GM23338 (cell line): ENCODE results near the gene TMPRSS2. TPM values are rescaled to one million over a fixed set of nuclear protein-coding genes. Genes with fewer than 3 reads are reported as not detected.

Experiments
- ATAC-seq: fragments of 200-7000 bp; cut with Tn5 transposase; 3 replicates; pipeline ENCODE4 v1.9.1; 2020
- DNase-seq: peaks from one replicate; pipeline ENCODE4 v3.0.0-alpha.2; 2015; ENCODE audit warnings: low spot score
- H2AFZ ChIP-seq: fragments of 200-600 bp; sonication (generic); 2 replicates; pipeline ENCODE4 v1.8.0; 2016; ENCODE audit warnings: antibody characterized with exemption, mild to moderate bottlenecking, moderate library complexity
- H3F3A ChIP-seq: fragments of 200-600 bp; sonication (generic); replicated peaks from 2 replicates; pipeline ENCODE4 v1.8.0; 2017; ENCODE audit warnings: antibody characterized with exemption, mixed run types, low read depth
- H3K27ac ChIP-seq: fragments of 200-600 bp; sonication (generic); 2 replicates; pipeline ENCODE4 v1.6.1; 2016; ENCODE audit warnings: low read depth
- H3K27me3 ChIP-seq: fragments of 200-600 bp; sonication (generic); 2 replicates; pipeline ENCODE4 v1.8.0; 2016; ENCODE audit warnings: mild to moderate bottlenecking, mixed run types, moderate library complexity; ENCODE audit not compliant: insufficient read depth
- H3K36me3 ChIP-seq: fragments of 200-600 bp; sonication (generic); 2 replicates; pipeline ENCODE4 v1.8.0; 2016; ENCODE audit warnings: mild to moderate bottlenecking; ENCODE audit not compliant: insufficient read depth
- H3K4me1 ChIP-seq: fragments of 200-600 bp; sonication (generic); 2 replicates; pipeline ENCODE4 v1.8.0; 2016; ENCODE audit warnings: mild to moderate bottlenecking, moderate library complexity; ENCODE audit not compliant: insufficient read depth
- H3K4me2 ChIP-seq: fragments of 200-600 bp; sonication (generic); 2 replicates; pipeline ENCODE4 v1.7.1; 2017; ENCODE audit warnings: mixed run types
- H3K4me3 ChIP-seq: fragments of 200-600 bp; sonication (generic); 2 replicates; pipeline ENCODE4 v1.6.1; 2016; ENCODE audit warnings: mixed run types
- H3K79me2 ChIP-seq: fragments of 200-600 bp; sonication (generic); replicated peaks from 2 replicates; pipeline ENCODE4 v1.8.0; 2017; ENCODE audit warnings: mild to moderate bottlenecking; ENCODE audit not compliant: insufficient read depth
- H3K9me2 ChIP-seq: fragments of 200-600 bp; sonication (generic); 2 replicates; pipeline ENCODE4 v1.8.0; 2017; ENCODE audit not compliant: insufficient read depth
- H4K20me1 ChIP-seq: fragments of 200-600 bp; sonication (generic); replicated peaks from 2 replicates; pipeline ENCODE4 v1.8.0; 2017; ENCODE audit warnings: mild to moderate bottlenecking; ENCODE audit not compliant: insufficient read depth
- H3K27ac Mint-ChIP-seq: 2 replicates; pipeline ENCODE4 v1.8.0; 2020; ENCODE audit warnings: inconsistent platforms, mild to moderate bottlenecking, moderate library complexity, mixed read lengths
- H3K27me3 Mint-ChIP-seq: 3 replicates; pipeline ENCODE4 v1.8.0; 2022; ENCODE audit warnings: low read depth, mild to moderate bottlenecking, moderate library complexity, mixed read lengths, inconsistent platforms; ENCODE audit not compliant: insufficient read depth, poor library complexity
- H3K36me3 Mint-ChIP-seq: 3 replicates; pipeline ENCODE4 v1.8.0; 2021; ENCODE audit warnings: low read depth, mild to moderate bottlenecking, inconsistent platforms, moderate library complexity, mixed read lengths
- H3K4me1 Mint-ChIP-seq: 3 replicates; pipeline ENCODE4 v1.8.0; 2020; ENCODE audit warnings: mild to moderate bottlenecking, inconsistent platforms, mixed read lengths
- H3K4me3 Mint-ChIP-seq: 3 replicates; pipeline ENCODE4 v1.8.0; 2021; ENCODE audit warnings: moderate library complexity, mild to moderate bottlenecking, inconsistent platforms, mixed read lengths
- H3K9me3 Mint-ChIP-seq: 3 replicates; pipeline ENCODE4 v1.8.0; 2020; ENCODE audit warnings: moderate library complexity, mild to moderate bottlenecking, inconsistent platforms, mixed read lengths
- CREB1 ChIP-seq: fragments of 250-450 bp; sonication (Bioruptor Pico); IDR thresholded peaks from 2 replicates; pipeline ENCODE4 v1.5.0; 2020; ENCODE audit warnings: low read depth, mild to moderate bottlenecking, moderate library complexity
- CTCF ChIP-seq, 2 experiments: fragments of 200-600 bp in 1 of 2; sonication (generic) in 1 of 2; conservative IDR thresholded peaks; 2 replicates each; pipeline versions ENCODE4 v1.5.1 to v1.6.1; 2016 to 2017; ENCODE audit warnings: antibody characterized with exemption in 2 of 2, low read depth in 2 of 2, mild to moderate bottlenecking in 2 of 2, moderate library complexity in 1 of 2
- ETS1 ChIP-seq: IDR thresholded peaks from 2 replicates; pipeline ENCODE4 v1.6.1; 2016; ENCODE audit warnings: antibody characterized with exemption
- EZH2 ChIP-seq: fragments of 200-600 bp; sonication (generic); IDR thresholded peaks from one replicate; pipeline ENCODE4 v1.8.0; 2017; ENCODE audit warnings: antibody characterized with exemption, mild to moderate bottlenecking, low read depth; ENCODE audit not compliant: unreplicated experiment
- EZH2phosphoT487 ChIP-seq: fragments of 200-600 bp; sonication (generic); IDR thresholded peaks from one replicate; pipeline ENCODE4 v1.8.1; 2018; ENCODE audit warnings: antibody characterized with exemption; ENCODE audit not compliant: unreplicated experiment
- polyA plus RNA-seq: library from polyadenylated mRNA; unstranded; fragments of >200 nt; fragmentation: Nextera tagmentation; extraction: Ambion mirVana; gene quantifications from 2 replicates; pipeline ENCODE4 v1.2.1, GENCODE V29; 2016
- total RNA-seq: library from RNA; depleted of rRNA; stranded (reverse); fragments of >200 nt; shearing (Covaris generic); gene quantifications from 2 replicates; pipeline ENCODE4 v1.2.3, GENCODE V29; 2014
- TF ChIP-seq, protein P1 (sequence below): IDR thresholded peaks from one replicate; pipeline ENCODE4 v1.6.1; 2018; ENCODE audit warnings: antibody characterized with exemption; ENCODE audit not compliant: unreplicated experiment
- TF ChIP-seq, protein P2 (sequence below): fragments of 250-450 bp; sonication (Bioruptor Pico); IDR thresholded peaks from 2 replicates; pipeline ENCODE4 v1.5.0; 2020; ENCODE audit warnings: mild to moderate bottlenecking, moderate library complexity

TMPRSS2 gene
- total and polyA plus RNA-seq, 2 experiments from 2014 or later: 2.3 to 4.9 TPM

- H3K27me3 ChIP-seq: no peaks in the 10 kb centered on the region
- H3K27ac Mint-ChIP-seq: no peak overlapping the region
- H3K27me3 Mint-ChIP-seq: peaks cover 3% of the 10 kb centered on the region
- H3K4me2 ChIP-seq: no peak overlapping the region
- DNase-seq: no peak
- H3K9me2 ChIP-seq: 0 out of 2 replicates have a peak, but pooled peaks cover 4% of the 10 kb centered on the region
- no peaks in the 10 kb centered on the region for H3K79me2 ChIP-seq
- H3K4me3 Mint-ChIP-seq: no peak overlapping the region
- H3K27ac ChIP-seq: no peak overlapping the region
- H3K9me3 Mint-ChIP-seq: peaks cover 7% of the 10 kb centered on the region; the same call in 1 of the 3 replicates
- no peaks in the 10 kb centered on the region for H3K36me3 Mint-ChIP-seq
- no peaks in the 10 kb centered on the region for H3K4me1 ChIP-seq
- H3F3A ChIP-seq: no peaks in the 10 kb centered on the region
- no peak for TF ChIP-seq EZH2phosphoT487
- no peak for TF ChIP-seq CTCF (conservative IDR thresholded peaks at IDR 0.05; ENCODE audit: low read depth in 2 of 2)
- TF ChIP-seq EZH2: no peak
- TF ChIP-seq ETS1: no peak
- TF ChIP-seq, protein P1, sequence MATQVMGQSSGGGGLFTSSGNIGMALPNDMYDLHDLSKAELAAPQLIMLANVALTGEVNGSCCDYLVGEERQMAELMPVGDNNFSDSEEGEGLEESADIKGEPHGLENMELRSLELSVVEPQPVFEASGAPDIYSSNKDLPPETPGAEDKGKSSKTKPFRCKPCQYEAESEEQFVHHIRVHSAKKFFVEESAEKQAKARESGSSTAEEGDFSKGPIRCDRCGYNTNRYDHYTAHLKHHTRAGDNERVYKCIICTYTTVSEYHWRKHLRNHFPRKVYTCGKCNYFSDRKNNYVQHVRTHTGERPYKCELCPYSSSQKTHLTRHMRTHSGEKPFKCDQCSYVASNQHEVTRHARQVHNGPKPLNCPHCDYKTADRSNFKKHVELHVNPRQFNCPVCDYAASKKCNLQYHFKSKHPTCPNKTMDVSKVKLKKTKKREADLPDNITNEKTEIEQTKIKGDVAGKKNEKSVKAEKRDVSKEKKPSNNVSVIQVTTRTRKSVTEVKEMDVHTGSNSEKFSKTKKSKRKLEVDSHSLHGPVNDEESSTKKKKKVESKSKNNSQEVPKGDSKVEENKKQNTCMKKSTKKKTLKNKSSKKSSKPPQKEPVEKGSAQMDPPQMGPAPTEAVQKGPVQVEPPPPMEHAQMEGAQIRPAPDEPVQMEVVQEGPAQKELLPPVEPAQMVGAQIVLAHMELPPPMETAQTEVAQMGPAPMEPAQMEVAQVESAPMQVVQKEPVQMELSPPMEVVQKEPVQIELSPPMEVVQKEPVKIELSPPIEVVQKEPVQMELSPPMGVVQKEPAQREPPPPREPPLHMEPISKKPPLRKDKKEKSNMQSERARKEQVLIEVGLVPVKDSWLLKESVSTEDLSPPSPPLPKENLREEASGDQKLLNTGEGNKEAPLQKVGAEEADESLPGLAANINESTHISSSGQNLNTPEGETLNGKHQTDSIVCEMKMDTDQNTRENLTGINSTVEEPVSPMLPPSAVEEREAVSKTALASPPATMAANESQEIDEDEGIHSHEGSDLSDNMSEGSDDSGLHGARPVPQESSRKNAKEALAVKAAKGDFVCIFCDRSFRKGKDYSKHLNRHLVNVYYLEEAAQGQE: no peak
- no peak for TF ChIP-seq CREB1 (CRISPR knock-in tag)
- TF ChIP-seq, protein P2, sequence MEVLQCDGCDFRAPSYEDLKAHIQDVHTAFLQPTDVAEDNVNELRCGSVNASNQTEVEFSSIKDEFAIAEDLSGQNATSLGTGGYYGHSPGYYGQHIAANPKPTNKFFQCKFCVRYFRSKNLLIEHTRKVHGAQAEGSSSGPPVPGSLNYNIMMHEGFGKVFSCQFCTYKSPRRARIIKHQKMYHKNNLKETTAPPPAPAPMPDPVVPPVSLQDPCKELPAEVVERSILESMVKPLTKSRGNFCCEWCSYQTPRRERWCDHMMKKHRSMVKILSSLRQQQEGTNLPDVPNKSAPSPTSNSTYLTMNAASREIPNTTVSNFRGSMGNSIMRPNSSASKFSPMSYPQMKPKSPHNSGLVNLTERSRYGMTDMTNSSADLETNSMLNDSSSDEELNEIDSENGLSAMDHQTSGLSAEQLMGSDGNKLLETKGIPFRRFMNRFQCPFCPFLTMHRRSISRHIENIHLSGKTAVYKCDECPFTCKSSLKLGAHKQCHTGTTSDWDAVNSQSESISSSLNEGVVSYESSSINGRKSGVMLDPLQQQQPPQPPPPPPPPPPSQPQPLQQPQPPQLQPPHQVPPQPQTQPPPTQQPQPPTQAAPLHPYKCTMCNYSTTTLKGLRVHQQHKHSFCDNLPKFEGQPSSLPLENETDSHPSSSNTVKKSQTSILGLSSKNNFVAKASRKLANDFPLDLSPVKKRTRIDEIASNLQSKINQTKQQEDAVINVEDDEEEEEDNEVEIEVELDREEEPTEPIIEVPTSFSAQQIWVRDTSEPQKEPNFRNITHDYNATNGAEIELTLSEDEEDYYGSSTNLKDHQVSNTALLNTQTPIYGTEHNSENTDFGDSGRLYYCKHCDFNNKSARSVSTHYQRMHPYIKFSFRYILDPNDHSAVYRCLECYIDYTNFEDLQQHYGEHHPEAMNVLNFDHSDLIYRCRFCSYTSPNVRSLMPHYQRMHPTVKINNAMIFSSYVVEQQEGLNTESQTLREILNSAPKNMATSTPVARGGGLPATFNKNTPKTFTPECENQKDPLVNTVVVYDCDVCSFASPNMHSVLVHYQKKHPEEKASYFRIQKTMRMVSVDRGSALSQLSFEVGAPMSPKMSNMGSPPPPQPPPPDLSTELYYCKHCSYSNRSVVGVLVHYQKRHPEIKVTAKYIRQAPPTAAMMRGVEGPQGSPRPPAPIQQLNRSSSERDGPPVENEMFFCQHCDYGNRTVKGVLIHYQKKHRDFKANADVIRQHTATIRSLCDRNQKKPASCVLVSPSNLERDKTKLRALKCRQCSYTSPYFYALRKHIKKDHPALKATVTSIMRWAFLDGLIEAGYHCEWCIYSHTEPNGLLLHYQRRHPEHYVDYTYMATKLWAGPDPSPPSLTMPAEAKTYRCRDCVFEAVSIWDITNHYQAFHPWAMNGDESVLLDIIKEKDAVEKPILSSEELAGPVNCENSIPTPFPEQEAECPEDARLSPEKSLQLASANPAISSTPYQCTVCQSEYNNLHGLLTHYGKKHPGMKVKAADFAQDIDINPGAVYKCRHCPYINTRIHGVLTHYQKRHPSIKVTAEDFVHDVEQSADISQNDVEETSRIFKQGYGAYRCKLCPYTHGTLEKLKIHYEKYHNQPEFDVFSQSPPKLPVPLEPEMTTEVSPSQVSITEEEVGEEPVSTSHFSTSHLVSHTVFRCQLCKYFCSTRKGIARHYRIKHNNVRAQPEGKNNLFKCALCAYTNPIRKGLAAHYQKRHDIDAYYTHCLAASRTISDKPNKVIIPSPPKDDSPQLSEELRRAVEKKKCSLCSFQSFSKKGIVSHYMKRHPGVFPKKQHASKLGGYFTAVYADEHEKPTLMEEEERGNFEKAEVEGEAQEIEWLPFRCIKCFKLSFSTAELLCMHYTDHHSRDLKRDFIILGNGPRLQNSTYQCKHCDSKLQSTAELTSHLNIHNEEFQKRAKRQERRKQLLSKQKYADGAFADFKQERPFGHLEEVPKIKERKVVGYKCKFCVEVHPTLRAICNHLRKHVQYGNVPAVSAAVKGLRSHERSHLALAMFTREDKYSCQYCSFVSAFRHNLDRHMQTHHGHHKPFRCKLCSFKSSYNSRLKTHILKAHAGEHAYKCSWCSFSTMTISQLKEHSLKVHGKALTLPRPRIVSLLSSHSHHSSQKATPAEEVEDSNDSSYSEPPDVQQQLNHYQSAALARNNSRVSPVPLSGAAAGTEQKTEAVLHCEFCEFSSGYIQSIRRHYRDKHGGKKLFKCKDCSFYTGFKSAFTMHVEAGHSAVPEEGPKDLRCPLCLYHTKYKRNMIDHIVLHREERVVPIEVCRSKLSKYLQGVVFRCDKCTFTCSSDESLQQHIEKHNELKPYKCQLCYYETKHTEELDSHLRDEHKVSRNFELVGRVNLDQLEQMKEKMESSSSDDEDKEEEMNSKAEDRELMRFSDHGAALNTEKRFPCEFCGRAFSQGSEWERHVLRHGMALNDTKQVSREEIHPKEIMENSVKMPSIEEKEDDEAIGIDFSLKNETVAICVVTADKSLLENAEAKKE (CRISPR knock-in tag): no peak
- H2AFZ ChIP-seq: no peak overlapping the region
- no peak for ATAC-seq
- no peaks in the 10 kb centered on the region for H4K20me1 ChIP-seq
- no peak overlapping the region for H3K4me3 ChIP-seq
- H3K36me3 ChIP-seq: no peaks in the 10 kb centered on the region
- H3K4me1 Mint-ChIP-seq: peaks cover 11% of the 10 kb centered on the region
These were observed 18.6 kb upstream of the TMPRSS2 start for GRCh38 chr21:41526478-41527087.
